Esophagus muscularis mucosa (tissue), 4 donors: ENCODE measurements around the gene PTPN14. TPM values are rescaled to one million over a fixed set of nuclear protein-coding genes. Genes with fewer than 3 reads are reported as not detected.

ENCODE experiments used
- DNase-seq: peaks from one replicate; pipeline ENCODE4 v3.0.0-alpha.2; 2017; ENCODE audit errors: extremely low spot score
- H3K27ac ChIP-seq, 4 donors: fragments of 200-600 bp; sonication (generic); replicated peaks in 1 of 4; 1 replicate in 3 of 4; 2 replicates in 1 of 4; pipeline ENCODE4 v1.5.1; 2016 to 2019; ENCODE audit warnings: mild to moderate bottlenecking in 1 of 4
- H3K27me3 ChIP-seq, 4 donors: fragments of 200-600 bp; sonication (generic); one replicate each; pipeline versions ENCODE4 v1.5.1 to v1.6.0; 2016 to 2019
- H3K36me3 ChIP-seq, 4 donors: fragments of 200-600 bp; sonication (generic); one replicate each; pipeline ENCODE4 v1.5.1; 2016 to 2019
- H3K4me1 ChIP-seq, 4 donors: fragments of 200-600 bp; sonication (generic); one replicate each; pipeline ENCODE4 v1.5.1; 2016 to 2019
- H3K4me3 ChIP-seq, 4 donors: fragments of 200-600 bp; sonication (generic); 1 replicate in 2 of 4; 2 replicates in 2 of 4; pipeline ENCODE4 v1.5.1; 2016 to 2019; ENCODE audit warnings: mild to moderate bottlenecking in 4 of 4, moderate library complexity in 1 of 4
- H3K9me3 ChIP-seq, 4 donors: fragments of 200-600 bp; sonication (generic); 1 replicate in 3 of 4; 2 replicates in 1 of 4; pipeline ENCODE4 v1.5.1; 2016 to 2019
- EP300 ChIP-seq: sonication (generic); formaldehyde crosslinking; IDR thresholded peaks from one replicate; pipeline ENCODE4 v1.6.1; 2017; ENCODE audit warnings: antibody characterized with exemption
- POLR2A ChIP-seq: fragments of 450-650 bp; IDR thresholded peaks from one replicate; pipeline ENCODE4 v1.6.1; 2017; ENCODE audit warnings: antibody characterized with exemption, moderate library complexity, mild to moderate bottlenecking, low read depth
- POLR2AphosphoS5 ChIP-seq, 2 donors: sonication (generic); formaldehyde crosslinking; IDR thresholded peaks; one replicate each; pipeline ENCODE4 v1.6.1; 2017; ENCODE audit warnings: antibody characterized with exemption in 2 of 2
- WGBS: methylation state at CpG from one replicate; pipeline ENCODE4 v1.1.5; 2018; 5-methylcytosine and 5-hydroxymethylcytosine counted together
- intact Hi-C: fragments of 100-400 bp; cut with DNase I; formaldehyde crosslinking; loops from one replicate; pipeline ENCODE4 v1.15.1; 2023
- total RNA-seq, 4 donors: library from RNA; depleted of rRNA; stranded (reverse); fragments of >200 nt; gene quantifications; one replicate each; pipeline versions ENCODE4 v1.1.0 to v1.2.1, GENCODE V29; 2016
- TF ChIP-seq, protein P1 (sequence below), 3 experiments: fragments of 200-600 bp in 2 of 3; fragments of 450-650 bp in 1 of 3; sonication (generic) in 2 of 3; IDR thresholded peaks; one replicate each; pipeline ENCODE4 v1.5.1; 2017 to 2019; ENCODE audit warnings: antibody characterized with exemption in 3 of 3, mild to moderate bottlenecking in 2 of 3, moderate library complexity in 1 of 3

Gene PTPN14
- total RNA-seq, 4 donors from 2014 or later: 48.5 to 108 (median 69.1) TPM

DNA sequence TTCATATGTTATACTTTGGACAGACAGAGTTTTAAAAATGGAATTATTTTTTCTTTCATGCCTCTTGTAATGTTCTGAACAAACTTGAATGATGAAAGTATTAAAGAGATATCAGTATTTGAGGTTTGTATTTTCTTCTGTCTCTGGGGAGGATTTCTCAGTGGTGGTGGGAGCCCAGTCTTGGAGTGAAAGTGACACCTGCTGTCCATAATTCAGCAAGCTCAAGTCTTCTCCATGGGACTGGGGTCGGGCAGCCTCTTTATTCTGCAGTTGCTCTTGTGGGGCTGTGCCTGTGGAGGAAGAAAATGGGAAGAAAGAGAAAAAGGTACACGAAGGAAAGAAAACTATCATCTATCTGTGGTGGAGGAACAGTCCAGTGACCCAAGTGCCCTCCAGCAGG, 214.4 kb downstream of the PTPN14 start:
- Histone ChIP-seq H3K36me3 (peaks cover 0 to 30% (median 2%) of the 10 kb centered on the region in 4 donors), H3K9me3 (no peaks in the 10 kb centered on the region), H3K4me1 (peaks cover 29 to 40% (median 36%) of the 10 kb centered on the region in 4 donors), H3K4me3 (peak overlapping the region in 3 of 4 donors; percentile 4 to 17 (median 9)), H3K27me3 (no peaks in the 10 kb centered on the region), H3K27ac (peak overlapping the region; percentile 78 to 85 (median 80))
- 37% methylated on average over 2 of the region's 2 CpGs for WGBS
- intact Hi-C loops: loop anchor here (5.0 to 10.0 kb wide), 2 partner anchors 40 to 218 kb away; partner anchors contain the start of gene PTPN14
- DNase-seq: no peak
- TF ChIP-seq, protein P1, sequence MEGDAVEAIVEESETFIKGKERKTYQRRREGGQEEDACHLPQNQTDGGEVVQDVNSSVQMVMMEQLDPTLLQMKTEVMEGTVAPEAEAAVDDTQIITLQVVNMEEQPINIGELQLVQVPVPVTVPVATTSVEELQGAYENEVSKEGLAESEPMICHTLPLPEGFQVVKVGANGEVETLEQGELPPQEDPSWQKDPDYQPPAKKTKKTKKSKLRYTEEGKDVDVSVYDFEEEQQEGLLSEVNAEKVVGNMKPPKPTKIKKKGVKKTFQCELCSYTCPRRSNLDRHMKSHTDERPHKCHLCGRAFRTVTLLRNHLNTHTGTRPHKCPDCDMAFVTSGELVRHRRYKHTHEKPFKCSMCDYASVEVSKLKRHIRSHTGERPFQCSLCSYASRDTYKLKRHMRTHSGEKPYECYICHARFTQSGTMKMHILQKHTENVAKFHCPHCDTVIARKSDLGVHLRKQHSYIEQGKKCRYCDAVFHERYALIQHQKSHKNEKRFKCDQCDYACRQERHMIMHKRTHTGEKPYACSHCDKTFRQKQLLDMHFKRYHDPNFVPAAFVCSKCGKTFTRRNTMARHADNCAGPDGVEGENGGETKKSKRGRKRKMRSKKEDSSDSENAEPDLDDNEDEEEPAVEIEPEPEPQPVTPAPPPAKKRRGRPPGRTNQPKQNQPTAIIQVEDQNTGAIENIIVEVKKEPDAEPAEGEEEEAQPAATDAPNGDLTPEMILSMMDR (IDR thresholded peaks at IDR 0.05): no peak
- TF ChIP-seq EP300 (no peak), POLR2A (no peak), POLR2AphosphoS5 (IDR thresholded peaks at IDR 0.05) (no peak)

DNA sequence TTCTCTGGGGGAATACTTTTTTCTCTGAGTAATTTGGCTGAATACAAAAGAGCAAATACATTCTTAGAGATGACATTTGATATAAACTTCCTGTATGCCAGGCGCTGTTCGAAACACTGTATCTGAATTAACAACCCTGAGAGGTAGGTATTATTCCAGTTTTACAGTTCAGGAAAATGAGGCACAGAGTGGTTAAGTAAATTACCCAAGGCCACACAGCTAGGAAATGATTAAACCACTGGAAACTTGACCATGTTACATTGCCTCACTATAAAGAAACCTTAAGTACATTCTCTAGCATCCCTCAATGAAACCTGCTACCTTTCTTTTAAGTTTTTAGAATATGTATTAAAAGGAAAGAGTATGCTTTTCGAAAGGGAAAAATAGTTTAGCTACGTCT, 215.8 kb downstream of the PTPN14 start:
- DNase-seq: no peak
- Histone ChIP-seq H3K4me3 (no peak overlapping the region), H3K27me3 (no peaks in the 10 kb centered on the region), H3K4me1 (peaks cover 36 to 40% (median 38%) of the 10 kb centered on the region in 4 donors), H3K36me3 (peaks cover 0 to 41% (median 4%) of the 10 kb centered on the region in 4 donors), H3K9me3 (no peaks in the 10 kb centered on the region), H3K27ac (peak overlapping the region in 2 of 4 donors; percentile 39 to 85)
- TF ChIP-seq POLR2A (no peak), EP300 (no peak), POLR2AphosphoS5 (IDR thresholded peaks at IDR 0.05) (no peak)
- TF ChIP-seq, protein P1 (IDR thresholded peaks at IDR 0.05): no peak
- 89% methylated on average over 4 of the region's 4 CpGs for WGBS
- intact Hi-C loops: loop anchor here (5.0 to 10.0 kb wide), 2 partner anchors 42 to 219 kb away; partner anchors contain the start of gene PTPN14

GRCh38 chr1:214332946-214333798, 218.2 kb downstream of the PTPN14 start:
- no peak for TF ChIP-seq POLR2AphosphoS5 (IDR thresholded peaks at IDR 0.05)
- TF ChIP-seq, protein P1 (IDR thresholded peaks at IDR 0.05): peak; percentile 87 to 90 (median 88)
- H3K27ac ChIP-seq: peak overlapping the region; percentile 42 to 68 (median 58)
- H3K36me3 ChIP-seq: peaks cover 0 to 64% (median 11%) of the 10 kb centered on the region in 4 donors
- no peaks in the 10 kb centered on the region for H3K27me3 ChIP-seq
- DNase-seq: no peak
- intact Hi-C loops: loop anchor here (10.0 kb wide), 1 partner anchor 222 kb away; the partner anchor contains the start of gene PTPN14
- peaks cover 30 to 32% (median 31%) of the 10 kb centered on the region in 4 donors for H3K4me1 ChIP-seq
- 48% methylated on average over 6 of the region's 6 CpGs for WGBS
- H3K4me3 ChIP-seq: no peak overlapping the region
- H3K9me3 ChIP-seq: no peaks in the 10 kb centered on the region

- no peak for DNase-seq
- intact Hi-C loops: loop anchor here (10.0 kb wide), 1 partner anchor 223 kb away; the partner anchor contains the start of gene PTPN14
- Histone ChIP-seq H3K4me1 (peaks cover 18 to 23% (median 19%) of the 10 kb centered on the region in 4 donors), H3K9me3 (no peaks in the 10 kb centered on the region), H3K36me3 (peaks cover 0 to 65% (median 12%) of the 10 kb centered on the region in 4 donors), H3K27ac (no peak overlapping the region), H3K4me3 (no peak overlapping the region), H3K27me3 (no peaks in the 10 kb centered on the region)
- WGBS: 64% methylated on average over 9 of the region's 9 CpGs
- TF ChIP-seq, protein P1 (IDR thresholded peaks at IDR 0.05): peak; percentile 43 to 81 (median 56)
- TF ChIP-seq POLR2AphosphoS5 (IDR thresholded peaks at IDR 0.05) (no peak), POLR2A (no peak)
Measured at GRCh38 chr1:214331827-214332423, 219.5 kb downstream of the PTPN14 start.
